GM12865 (cell line): ENCODE measurements around the gene XRN1.

Source experiments
- DNase-seq: peaks from one replicate; pipeline ENCODE4 v3.0.0; 2010; ENCODE audit warnings: low read depth
- H3K4me3 ChIP-seq: 2 replicates; pipeline ENCODE4 v1.5.1; 2011; ENCODE audit warnings: mild to moderate bottlenecking, low read depth, low read length, control low read depth
- CTCF ChIP-seq: IDR thresholded peaks from 2 replicates; pipeline ENCODE4 v1.5.1; 2011; ENCODE audit warnings: low read length, control low read depth, low read depth, inconsistent platforms; ENCODE audit not compliant: insufficient read depth; ENCODE audit errors: missing control alignments

Gene XRN1

GRCh38 chr3:142296507-142296906 is 151.3 kb downstream of the XRN1 start:
- H3K4me3 ChIP-seq = no peak overlapping the region
- DNase-seq = no peak
- no peak for TF ChIP-seq CTCF

DNA sequence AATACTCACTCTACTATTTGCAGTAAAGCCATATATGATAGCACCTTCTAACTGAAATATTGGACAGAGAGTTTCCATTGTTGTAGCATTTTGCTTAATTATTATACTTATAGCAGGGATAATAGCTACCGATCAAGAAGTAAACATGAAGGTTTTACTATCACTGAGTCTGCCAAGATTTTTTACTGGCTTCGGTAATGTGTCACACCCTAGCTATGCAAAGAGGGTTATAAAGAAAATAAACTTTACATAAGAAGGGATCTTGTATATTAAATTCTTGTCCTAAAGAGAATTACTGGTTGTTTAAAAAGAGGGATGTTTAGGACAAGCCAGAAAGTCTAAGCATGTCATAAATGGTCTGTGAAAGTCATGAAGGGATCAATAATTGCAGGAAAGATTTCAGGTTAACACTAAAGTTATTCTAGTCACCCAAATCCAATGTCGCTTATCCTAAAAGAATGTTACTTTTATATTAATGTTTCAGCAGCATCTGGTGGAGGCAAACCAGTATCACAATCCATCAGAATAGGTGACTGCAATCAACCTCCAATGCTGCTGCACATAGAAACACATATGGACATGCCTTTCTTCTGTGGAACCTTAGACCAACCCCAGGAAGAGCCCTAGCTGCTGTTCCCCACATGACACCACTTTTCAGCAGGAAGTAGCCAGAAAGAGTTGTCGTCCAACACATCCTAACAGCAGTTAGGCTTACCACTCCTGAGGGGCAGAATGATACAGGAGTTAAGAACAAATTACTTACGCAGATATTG is 159.8 kb downstream of the XRN1 start:
- no peak overlapping the region for H3K4me3 ChIP-seq
- no peak for DNase-seq
- TF ChIP-seq CTCF = no peak

- no peak overlapping the region for H3K4me3 ChIP-seq
- no peak for DNase-seq
- no peak for TF ChIP-seq CTCF
Observed at GRCh38 chr3:142285083-142285517, 162.7 kb downstream of the XRN1 start.

GRCh38 chr3:142282503-142282902 is 165.3 kb downstream of the XRN1 start:
- H3K4me3 ChIP-seq = no peak overlapping the region
- DNase-seq = no peak

DNA sequence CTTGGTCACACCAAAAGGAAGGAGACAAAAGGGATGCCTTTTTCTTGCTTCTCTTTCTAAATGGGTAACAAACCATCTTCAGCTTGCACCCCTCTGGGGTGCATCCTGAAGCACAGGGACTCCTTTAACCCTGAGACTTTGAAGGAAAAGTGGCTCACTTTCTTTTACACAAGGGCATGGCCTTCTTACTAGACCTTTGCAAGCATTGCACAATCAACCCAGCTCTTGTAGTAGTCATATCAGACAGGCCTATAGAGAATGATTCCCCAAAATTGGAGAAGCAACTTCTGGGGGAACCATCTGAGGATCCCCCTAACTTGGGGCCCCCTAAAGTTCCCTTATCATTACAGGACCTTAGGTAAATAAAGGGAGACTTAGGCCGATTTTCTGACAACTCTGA is 166.4 kb downstream of the XRN1 start:
- no peak for TF ChIP-seq CTCF
- H3K4me3 ChIP-seq = no peak overlapping the region
- no peak for DNase-seq

More at GRCh38 chr3:142282503-142282902, 165.3 kb downstream of the XRN1 start:
- TF ChIP-seq CTCF = no peak

- H3K4me3 ChIP-seq = no peak overlapping the region
- peak; percentile 57 for TF ChIP-seq CTCF
- peak; percentile 81 for DNase-seq
Observed at GRCh38 chr3:142279965-142280590, 167.8 kb downstream of the XRN1 start.

- TF ChIP-seq CTCF = no peak
- DNase-seq = no peak
- H3K4me3 ChIP-seq = no peak overlapping the region
Observed at GRCh38 chr3:142278451-142278850, 169.4 kb downstream of the XRN1 start.
